HuH-7 (cell line): Measurements from ENCODE around the gene SORCS1.

ENCODE experiments used
- DNase-seq: peaks from one replicate; pipeline ENCODE4 v3.0.0; 2011; ENCODE audit warnings: low spot score

SORCS1 gene

GRCh38 chr10:106992055-106992454, 172.5 kb downstream of the SORCS1 start:
- DNase-seq = no peak

GRCh38 chr10:106991091-106991490, 173.4 kb downstream of the SORCS1 start:
- no peak for DNase-seq

GRCh38 chr10:106987362-106987761, 177.1 kb downstream of the SORCS1 start:
- no peak for DNase-seq

DNA sequence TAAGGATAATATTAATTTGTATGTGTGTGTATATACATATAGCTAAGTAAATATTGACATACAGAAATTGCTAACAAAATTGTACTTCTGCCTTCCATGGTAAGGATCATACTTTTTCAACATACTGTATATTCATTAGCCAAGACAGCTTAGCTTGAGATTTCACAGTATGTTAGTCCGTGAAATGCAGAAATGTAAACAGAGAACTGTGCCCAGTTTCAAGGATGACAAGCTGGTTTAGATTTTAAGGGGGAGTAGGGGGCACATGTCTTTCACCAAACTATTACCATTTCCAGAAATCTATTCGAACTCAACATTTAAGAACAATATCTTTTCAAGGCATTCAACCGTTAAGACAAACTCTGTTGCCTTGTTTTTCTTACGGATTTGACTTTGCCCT, 182.2 kb downstream of the SORCS1 start:
- DNase-seq = no peak

DNA sequence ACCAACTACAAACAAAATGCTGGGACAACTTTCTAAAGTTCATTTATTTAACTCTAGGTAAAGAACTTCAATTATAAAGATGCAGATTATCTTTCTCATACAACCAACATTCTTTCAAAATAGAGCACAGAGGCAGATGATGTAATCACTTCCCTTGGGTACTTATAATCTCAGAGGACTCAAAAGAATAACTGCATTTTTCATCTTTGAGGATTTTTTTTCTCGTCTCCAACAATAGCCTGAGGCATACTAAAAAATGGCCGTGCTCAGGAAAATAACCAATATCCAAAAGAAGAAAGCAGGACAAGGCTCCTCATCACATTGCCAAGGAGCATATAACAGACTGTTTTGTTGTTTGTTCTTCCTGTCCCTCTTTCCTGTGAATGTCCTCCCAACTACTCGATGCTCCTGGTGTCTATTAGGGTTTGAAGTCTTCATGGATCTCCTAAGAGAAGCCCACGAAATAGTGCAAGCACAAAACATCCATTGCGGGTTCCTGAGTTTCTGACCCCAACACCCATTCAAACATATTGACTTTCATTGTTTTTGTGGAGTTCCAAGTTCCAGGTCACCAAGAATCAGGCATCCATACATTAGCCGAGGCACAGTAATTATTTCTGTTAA, 182.9 kb downstream of the SORCS1 start:
- DNase-seq = no peak

- no peak for DNase-seq
Measured at GRCh38 chr10:106980495-106981451, 183.7 kb downstream of the SORCS1 start.

GRCh38 chr10:106978756-106979155, 185.8 kb downstream of the SORCS1 start:
- DNase-seq = no peak

- DNase-seq = no peak
Measured at GRCh38 chr10:106973716-106974115, 190.8 kb downstream of the SORCS1 start.

DNA sequence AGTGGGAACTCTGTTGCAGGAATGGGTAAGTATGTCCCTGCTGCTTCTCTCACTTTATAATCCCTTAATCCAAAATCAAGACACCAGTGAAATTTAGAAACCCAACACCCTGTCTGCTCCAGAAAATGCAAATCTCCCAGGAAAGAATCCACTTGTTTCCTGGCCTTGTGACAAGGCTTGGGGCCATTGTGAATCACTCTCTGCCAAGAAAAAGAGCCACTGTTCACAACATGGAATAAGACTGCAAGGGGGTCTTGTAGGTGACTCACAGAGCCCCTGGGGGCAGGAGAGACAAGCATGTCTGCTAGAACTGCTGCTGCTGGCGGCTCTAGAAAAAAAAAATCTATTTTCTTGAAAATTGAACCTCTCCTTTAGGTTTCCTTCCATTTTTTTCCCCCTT, 191.2 kb downstream of the SORCS1 start:
- no peak for DNase-seq

DNA sequence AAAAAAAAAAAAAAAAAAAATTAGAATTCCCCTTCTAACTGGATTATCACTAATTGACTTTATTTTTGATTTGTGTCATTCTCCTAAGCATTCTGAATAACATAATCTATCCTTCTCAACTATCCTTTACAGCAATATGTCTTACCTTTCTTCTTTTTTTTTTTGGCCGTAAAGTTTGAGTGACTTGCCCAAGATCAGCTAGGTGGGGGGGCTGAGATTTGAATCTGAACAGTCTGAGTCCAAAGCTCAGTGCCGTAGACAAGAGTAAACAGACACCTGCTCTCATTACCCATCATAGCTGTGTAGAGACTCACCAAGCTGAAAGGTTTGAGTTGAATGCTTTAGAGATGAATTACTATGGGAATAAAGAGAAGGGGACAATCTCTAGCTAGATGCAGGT, 192.1 kb downstream of the SORCS1 start:
- no peak for DNase-seq

- DNase-seq = no peak
Measured at GRCh38 chr10:106971411-106971831, 193.1 kb downstream of the SORCS1 start.

DNA sequence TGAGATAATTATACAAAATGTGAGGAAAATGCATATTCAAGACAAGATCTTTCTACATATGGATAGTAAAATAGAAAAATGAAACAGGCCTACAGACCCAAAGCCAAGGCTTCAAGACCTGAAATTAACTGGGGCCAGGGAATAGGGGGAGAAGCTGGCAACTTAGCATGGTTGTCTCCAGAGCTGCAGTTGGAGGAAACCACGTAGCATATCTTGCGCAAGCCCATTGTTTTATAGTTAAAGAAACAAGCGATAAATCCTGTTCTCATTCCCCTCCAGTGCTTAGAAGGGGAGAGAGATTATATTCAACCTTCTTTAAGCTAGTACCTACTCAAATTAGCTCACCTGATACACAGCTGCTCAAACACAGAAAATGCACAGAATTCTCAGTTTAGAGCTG, 197.1 kb downstream of the SORCS1 start:
- DNase-seq = no peak

DNA sequence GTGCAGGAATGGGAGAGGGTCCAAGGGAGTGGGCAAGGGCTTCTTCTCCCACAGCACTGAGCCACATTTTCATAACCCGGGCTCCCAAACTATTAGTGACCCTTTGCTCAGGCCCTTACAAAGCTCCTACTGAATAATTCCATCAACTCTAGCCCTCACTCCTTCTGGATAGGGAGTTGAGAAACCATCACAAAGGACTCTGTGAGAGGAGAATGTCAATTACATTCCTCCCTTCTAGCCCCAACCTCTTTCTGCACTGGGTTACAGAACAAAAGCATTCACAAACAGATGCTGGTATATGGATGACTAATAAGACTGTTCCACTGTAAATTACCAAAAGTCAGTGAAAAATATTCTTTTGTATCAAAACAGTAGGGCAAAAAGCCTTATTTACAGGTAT, 203.7 kb downstream of the SORCS1 start:
- DNase-seq = no peak

DNA sequence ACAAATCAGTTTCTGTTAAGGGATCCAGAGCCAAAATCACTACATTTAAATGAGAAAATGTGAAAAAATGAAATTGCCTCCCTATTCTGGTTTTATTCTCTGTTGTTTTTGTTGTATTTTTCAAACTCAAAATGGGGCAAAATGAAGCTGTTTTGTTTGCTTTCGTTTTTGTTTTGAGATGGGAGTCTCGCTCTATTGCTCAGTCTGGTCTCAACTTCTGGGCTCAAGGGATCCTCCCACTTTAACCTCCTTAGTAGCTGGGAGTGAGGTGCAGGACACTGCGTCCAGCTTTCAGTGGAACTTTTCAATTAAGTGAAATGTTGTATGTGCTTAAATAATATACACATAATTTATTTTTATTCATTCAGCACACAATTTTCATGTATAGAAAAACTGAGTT, 205.0 kb downstream of the SORCS1 start:
- no peak for DNase-seq

GRCh38 chr10:106958589-106959361, 205.7 kb downstream of the SORCS1 start:
- no peak for DNase-seq

DNA sequence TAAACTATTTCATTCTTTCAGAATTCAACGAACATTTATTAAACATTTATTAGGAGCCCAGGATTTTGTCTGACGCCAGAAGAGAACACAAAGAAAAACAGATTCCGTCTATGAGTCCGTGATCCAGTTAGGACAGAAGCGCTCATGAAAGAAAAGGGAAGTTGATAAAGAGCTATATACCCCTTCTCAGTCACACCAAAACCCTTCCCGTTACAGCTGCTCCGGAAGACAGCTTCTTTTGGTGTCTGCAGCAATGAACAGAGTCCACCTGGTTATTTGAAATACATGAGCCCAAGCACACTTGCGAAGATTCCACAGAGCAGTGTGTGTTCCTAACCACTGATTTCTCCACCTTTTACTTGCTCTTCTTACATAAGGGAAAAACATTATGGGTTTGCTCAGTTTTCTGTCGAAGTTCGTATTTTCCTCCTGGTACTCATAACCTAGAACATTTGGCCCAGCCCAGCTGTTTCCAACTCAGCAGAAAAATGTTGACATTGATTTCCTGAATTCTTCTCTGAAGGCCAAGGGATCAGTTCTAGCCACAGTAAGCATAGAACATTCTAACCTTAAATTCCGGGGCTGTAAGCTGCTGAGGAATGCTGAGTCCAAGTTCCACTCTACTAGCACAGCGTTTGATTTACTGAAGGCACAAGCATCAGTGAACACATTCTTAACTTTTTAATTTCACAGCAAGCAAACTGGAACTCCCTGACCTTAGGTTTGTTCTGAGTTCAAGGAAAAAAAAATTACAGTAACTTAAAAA, 206.5 kb downstream of the SORCS1 start:
- DNase-seq = no peak

DNA sequence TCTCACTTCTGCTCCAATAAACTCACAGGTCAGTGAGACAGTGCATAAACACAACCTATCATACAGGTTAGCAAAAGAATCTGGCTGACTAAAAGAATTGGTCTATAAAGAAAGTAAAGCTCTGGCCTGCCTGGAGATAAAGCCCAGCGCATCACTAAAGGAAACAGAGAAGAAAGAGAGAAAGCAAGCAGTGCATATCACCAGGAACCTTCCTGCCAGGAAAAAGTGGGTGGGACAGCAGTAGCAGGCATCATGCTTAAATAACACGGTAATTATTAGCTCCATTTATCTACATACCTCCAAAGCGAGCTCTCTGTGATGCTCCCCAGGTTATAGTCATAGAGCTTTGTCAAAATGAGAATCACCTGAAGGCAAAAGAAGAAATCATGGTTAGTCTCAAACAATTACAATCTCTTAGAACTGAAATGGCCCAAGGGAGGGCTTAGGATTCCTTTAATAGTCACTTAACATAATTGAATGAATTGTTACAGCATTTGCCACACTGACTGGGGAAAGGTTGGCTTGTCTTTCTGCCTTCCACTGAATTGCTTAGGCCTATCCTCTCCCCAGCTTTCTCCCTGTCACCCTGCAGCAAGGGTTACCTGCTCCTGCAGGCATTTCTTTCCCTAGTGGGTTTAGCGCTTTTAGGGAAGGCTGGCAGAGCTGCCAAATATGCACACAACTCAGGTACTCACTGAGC, 208.1 kb downstream of the SORCS1 start:
- DNase-seq = no peak

GRCh38 chr10:106955133-106955532, 209.4 kb downstream of the SORCS1 start:
- DNase-seq = no peak

DNA sequence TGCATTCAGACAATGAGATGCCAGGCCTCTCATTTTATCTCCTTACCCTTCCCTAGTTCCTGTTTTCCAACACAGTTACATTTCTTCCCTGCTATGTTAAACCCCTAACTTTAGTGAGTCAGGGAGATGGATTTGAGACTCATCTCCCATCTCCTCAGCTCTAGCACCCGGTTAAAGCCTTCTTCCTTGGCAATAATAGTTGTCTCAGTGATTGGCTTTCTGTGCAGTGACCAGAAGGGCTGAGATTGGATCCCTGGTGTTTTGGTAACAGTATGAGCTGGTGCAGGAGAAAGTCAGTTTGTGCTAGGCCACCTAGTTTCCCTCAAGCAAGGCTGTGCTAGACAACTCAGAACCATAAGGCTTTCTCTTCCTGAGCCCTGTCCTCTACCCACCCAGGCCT, 212.5 kb downstream of the SORCS1 start:
- DNase-seq = no peak

GRCh38 chr10:106949680-106950478, 214.6 kb downstream of the SORCS1 start:
- no peak for DNase-seq
